Adrenal gland (tissue), 12 donors: ENCODE data around the gene NUDT4. TPM values are rescaled to one million over a fixed set of nuclear protein-coding genes. Genes with fewer than 3 reads are reported as not detected.
A peak's percentile ranks its signal among the peaks of the same experiment; 100 is the strongest.

Experiments
- DNase-seq, 7 donors: peaks; one replicate each; pipeline ENCODE4 v3.0.0-alpha.2; 2019 to 2020
- H3K27ac ChIP-seq, 5 donors: fragments of 200-600 bp; sonication (generic) in 4 of 5; 1 replicate in 3 of 5; 2 replicates in 2 of 5; pipeline versions ENCODE4 v1.5.1 to v1.8.0; 2016 to 2020; ENCODE audit warnings: mild to moderate bottlenecking in 1 of 5
- H3K27me3 ChIP-seq: fragments of 200-600 bp; 2 replicates; pipeline ENCODE4 v1.8.0; 2021
- H3K36me3 ChIP-seq, 2 donors: fragments of 200-600 bp; replicated peaks in 1 of 2; 1 replicate in 1 of 2; 2 replicates in 1 of 2; pipeline versions ENCODE4 v1.5.1 to v1.8.0; 2018 to 2022
- H3K4me1 ChIP-seq, 2 donors: fragments of 200-600 bp; replicated peaks in 1 of 2; 1 replicate in 1 of 2; 2 replicates in 1 of 2; pipeline versions ENCODE4 v1.5.1 to v1.8.0; 2018 to 2021
- H3K4me3 ChIP-seq, 4 donors: fragments of 200-600 bp; sonication (generic) in 3 of 4; one replicate each; pipeline ENCODE4 v1.5.1; 2016 to 2018
- H3K9me3 ChIP-seq, 3 donors: fragments of 200-600 bp; sonication (generic) in 1 of 3; replicated peaks in 1 of 3; 1 replicate in 2 of 3; 2 replicates in 1 of 3; pipeline versions ENCODE4 v1.5.1 to v1.8.0; 2016 to 2021
- CTCF ChIP-seq, 6 experiments: fragments of 450-650 bp in 4 of 6; fragments of 200-600 bp in 2 of 6; sonication (generic) in 1 of 6; IDR thresholded peaks; 1 replicate in 5 of 6; 2 replicates in 1 of 6; pipeline versions ENCODE4 v1.5.1 to v1.8.0; 2016 to 2021; ENCODE audit warnings: antibody characterized with exemption in 6 of 6, mild to moderate bottlenecking in 2 of 6, moderate library complexity in 1 of 6
- POLR2A ChIP-seq, 2 donors: fragments of 450-650 bp; IDR thresholded peaks; one replicate each; pipeline ENCODE4 v1.6.1; 2017; ENCODE audit warnings: antibody characterized with exemption in 2 of 2, mild to moderate bottlenecking in 2 of 2, moderate library complexity in 1 of 2
- WGBS, 4 donors: extraction: QIAGEN DNeasy Blood & Tissue Kit in 2 of 4; methylation state at CpG; one replicate each; pipeline versions ENCODE4 v1.1.5 to v1.1.7; 2013 to 2017; 5-methylcytosine and 5-hydroxymethylcytosine counted together
- intact Hi-C, 2 donors: fragments of 100-400 bp; cut with DNase I; formaldehyde crosslinking; loops; one replicate each; pipeline versions ENCODE4 v1.14.1 to v1.15.0; 2022 to 2023
- polyA plus RNA-seq, 3 donors: library from polyadenylated mRNA; stranded (reverse); fragments of 200-250 nt in 2 of 3; fragments of 350-450 nt in 1 of 3; fragmentation: Illumina TruSeq in 1 of 3; extraction: RNeasy Lipid Tissue Mini Kit (QIAGEN cat#74804) in 1 of 3; gene quantifications; one replicate each; pipeline ENCODE4 v1.2.3, GENCODE V29; 2013 to 2014
- total RNA-seq, 9 donors: library from RNA; depleted of rRNA in 4 of 9; stranded (reverse); fragments of >200 nt in 4 of 9; fragments of 120-200 nt in 1 of 9; fragmentation: NEBNext Ultra II Directional in 1 of 9; extraction: Animal tissue kit (Norgen Biotek cat#: 25700) in 1 of 9; gene quantifications; one replicate each; pipeline versions ENCODE4 v1.1.0 to v1.2.4, GENCODE V29; 2013 to 2023
- donor health status: healthy with polysubstance abuse.
- donor health status: Bipolar disorder and iron deficiency.
- donor health status: DM: yes; HTN: yes; CAD: no.
- donor health status: DM: no; HTN: no; CAD: no.
- donor health status: DM: no; HTN: no; CAD: no.
- donor health status: DM: yes; HTN: yes; CAD: no.

Gene NUDT4
- total and polyA plus RNA-seq, 12 donors, result 23.0 to 195 (median 137) TPM

- Histone ChIP-seq H3K36me3 (no peaks in the 10 kb centered on the region), H3K9me3 (no peaks in the 10 kb centered on the region), H3K4me1 (peaks cover 13 to 71% of the 10 kb centered on the region in 2 donors), H3K4me3 (peak overlapping the region in 1 of 4 donors; percentile 45), H3K27me3 (no peaks in the 10 kb centered on the region), H3K27ac (peak overlapping the region in 4 of 5 donors; percentile 63 to 83 (median 72))
- DNase-seq, result no peak
- intact Hi-C loops, result no loop called here
- WGBS, 4 donors, result 20 to 26% (median 21%) methylated on average over 5 of the region's 5 CpGs
- TF ChIP-seq CTCF (IDR thresholded peaks at IDR 0.05) (no peak), POLR2A (IDR thresholded peaks at IDR 0.05) (peak in 1 of 2 donors; percentile 22)
Measured at GRCh38 chr12:93434256-93434865, 56.6 kb downstream of the NUDT4 start.

- WGBS, 4 donors, result 66 to 75% (median 71%) methylated on average over 3 of the region's 3 CpGs
- TF ChIP-seq POLR2A (IDR thresholded peaks at IDR 0.05) (no peak), CTCF (IDR thresholded peaks at IDR 0.05) (no peak)
- no peak for DNase-seq
- Histone ChIP-seq H3K4me1 (peaks cover 34 to 75% of the 10 kb centered on the region in 2 donors), H3K27me3 (no peaks in the 10 kb centered on the region), H3K27ac (no peak overlapping the region), H3K36me3 (no peaks in the 10 kb centered on the region), H3K4me3 (no peak overlapping the region), H3K9me3 (no peaks in the 10 kb centered on the region)
- intact Hi-C loops, result no loop called here
Measured at GRCh38 chr12:93438266-93439050, 60.7 kb downstream of the NUDT4 start.

GRCh38 chr12:93440043-93440835 is 62.5 kb downstream of the NUDT4 start:
- 22 to 25% (median 22%) methylated on average over 12 of the region's 12 CpGs for WGBS, 4 donors
- TF ChIP-seq CTCF (IDR thresholded peaks at IDR 0.05) (no peak), POLR2A (IDR thresholded peaks at IDR 0.05) (no peak)
- Histone ChIP-seq H3K4me1 (peaks cover 22 to 58% of the 10 kb centered on the region in 2 donors), H3K36me3 (no peaks in the 10 kb centered on the region), H3K4me3 (peak overlapping the region in 2 of 4 donors; percentile 81 to 99), H3K27me3 (no peaks in the 10 kb centered on the region), H3K27ac (no peak overlapping the region), H3K9me3 (no peaks in the 10 kb centered on the region)
- DNase-seq, result no peak
- intact Hi-C loops, result no loop called here

- Histone ChIP-seq H3K4me1 (peaks cover 22 to 48% of the 10 kb centered on the region in 2 donors), H3K36me3 (no peaks in the 10 kb centered on the region), H3K4me3 (peak overlapping the region; percentile 72 to 99 (median 79)), H3K27ac (peak overlapping the region; percentile 40 to 95 (median 92)), H3K27me3 (no peaks in the 10 kb centered on the region), H3K9me3 (no peaks in the 10 kb centered on the region)
- intact Hi-C loops, result no loop called here
- DNase-seq, result peak; percentile 28 to 60 (median 49)
- no peak for TF ChIP-seq POLR2A (IDR thresholded peaks at IDR 0.05)
- no peak for TF ChIP-seq CTCF (IDR thresholded peaks at IDR 0.05)
- WGBS, 4 donors, result 0 to 1% (median 0%) methylated on average over 20 to 54 of the region's 55 CpGs
Measured at GRCh38 chr12:93441081-93441616, 63.4 kb downstream of the NUDT4 start.
